Adrenal gland (tissue), 5 donors: ENCODE data around the gene MRPL10.

Experiments used
- CTCF ChIP-seq, 6 experiments: fragments of 450-650 bp in 4 of 6; fragments of 200-600 bp in 2 of 6; sonication (generic) in 1 of 6; IDR thresholded peaks; 1 replicate in 5 of 6; 2 replicates in 1 of 6; pipeline versions ENCODE4 v1.5.1 to v1.8.0; 2016 to 2021; ENCODE audit warnings: antibody characterized with exemption in 6 of 6, mild to moderate bottlenecking in 2 of 6, moderate library complexity in 1 of 6
- POLR2A ChIP-seq, 2 donors: fragments of 450-650 bp; IDR thresholded peaks; one replicate each; pipeline ENCODE4 v1.6.1; 2017; ENCODE audit warnings: antibody characterized with exemption in 2 of 2, mild to moderate bottlenecking in 2 of 2, moderate library complexity in 1 of 2
- donor health status: DM: no; HTN: no; CAD: no.

- TF ChIP-seq CTCF (IDR thresholded peaks at IDR 0.05) (no peak), POLR2A (IDR thresholded peaks at IDR 0.05) (no peak)
Observed at GRCh38 chr17:47872651-47873161, 41.4 kb upstream of the MRPL10 start.
